Middle frontal gyrus (tissue), 1 donor: ENCODE results near the gene ST3GAL2.
"Not testable (repeated sequence)": the region's sequence is repeated elsewhere in the genome, so short reads cannot be mapped to it uniquely, and the experiment has no call there.

ENCODE experiments used
- DNase-seq: peaks from one replicate; pipeline ENCODE4 v3.0.0-alpha.2; 2015; ENCODE audit warnings: low spot score; ENCODE audit errors: extremely low spot score

ST3GAL2 gene

DNA sequence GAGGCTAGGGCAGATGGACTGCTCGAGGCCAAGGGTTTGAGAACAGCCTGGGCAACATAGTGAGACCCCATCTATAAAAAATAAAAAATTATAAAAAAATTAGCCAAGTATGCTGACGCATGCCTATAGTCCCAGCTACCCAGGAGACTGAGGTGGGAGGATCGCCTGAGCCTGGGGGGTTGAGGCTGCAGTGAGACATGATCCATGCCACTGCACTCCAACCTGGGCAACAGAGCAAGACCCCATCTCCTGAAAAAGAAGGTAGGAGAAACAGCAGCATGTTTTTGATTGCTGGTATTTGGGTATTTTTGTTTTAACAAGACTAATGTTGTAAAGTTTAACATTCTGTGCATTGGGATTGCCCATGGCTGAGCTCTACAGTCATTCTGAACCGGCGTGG is 101.1 kb downstream of the ST3GAL2 start:
- DNase-seq: no peak

DNA sequence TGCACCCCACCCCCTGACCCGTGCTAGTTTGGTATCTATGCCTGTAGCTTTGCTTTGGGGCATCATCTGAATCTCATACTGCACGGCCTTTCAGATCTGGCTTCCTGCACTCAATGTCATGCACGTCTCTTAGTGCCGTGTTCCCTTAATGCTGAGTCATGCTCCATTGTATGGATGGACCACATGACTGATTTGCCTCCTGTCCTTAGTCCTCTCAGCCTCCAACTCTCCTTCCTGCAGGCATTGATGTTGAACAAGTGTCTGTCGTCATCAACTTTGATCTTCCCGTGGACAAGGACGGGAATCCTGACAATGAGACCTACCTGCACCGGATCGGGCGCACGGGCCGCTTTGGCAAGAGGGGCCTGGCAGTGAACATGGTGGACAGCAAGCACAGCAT is 106.2 kb downstream of the ST3GAL2 start:
- not testable (repeated sequence) for DNase-seq

DNA sequence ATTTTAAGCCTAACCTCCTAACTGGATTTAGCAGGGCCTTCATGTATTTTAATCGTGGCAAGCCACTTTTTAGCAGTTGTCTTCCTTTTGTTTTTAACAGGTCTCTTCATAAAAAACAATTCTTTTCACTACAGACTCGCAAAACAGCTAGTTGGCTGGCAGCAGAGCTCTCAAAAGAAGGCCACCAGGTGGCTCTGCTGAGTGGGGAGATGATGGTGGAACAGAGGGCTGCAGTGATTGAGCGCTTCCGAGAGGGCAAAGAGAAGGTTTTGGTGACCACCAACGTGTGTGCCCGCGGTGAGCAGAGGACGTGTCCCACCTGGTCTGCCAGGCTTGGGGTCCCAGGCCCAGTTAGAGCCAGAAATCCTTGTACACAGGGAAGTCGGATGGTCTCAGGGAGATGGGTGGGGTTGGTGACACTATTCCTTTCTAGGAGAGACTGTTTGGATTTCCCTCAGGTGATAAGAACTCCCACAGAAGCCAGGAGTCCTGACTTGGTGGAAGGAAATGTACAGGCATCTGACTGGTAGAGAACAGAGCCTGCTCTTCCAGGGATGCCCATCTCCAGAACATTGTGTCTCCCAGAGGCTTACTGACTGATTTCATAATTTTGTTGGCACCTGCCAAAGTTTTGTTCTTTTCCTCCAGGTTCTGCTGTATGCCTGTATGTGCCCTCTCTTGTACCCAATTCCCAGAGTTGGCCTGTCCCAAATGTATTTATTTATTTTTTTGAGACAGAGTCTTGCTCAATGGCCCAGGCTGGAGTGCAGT is 107.1 kb downstream of the ST3GAL2 start:
- no peak for DNase-seq

DNA sequence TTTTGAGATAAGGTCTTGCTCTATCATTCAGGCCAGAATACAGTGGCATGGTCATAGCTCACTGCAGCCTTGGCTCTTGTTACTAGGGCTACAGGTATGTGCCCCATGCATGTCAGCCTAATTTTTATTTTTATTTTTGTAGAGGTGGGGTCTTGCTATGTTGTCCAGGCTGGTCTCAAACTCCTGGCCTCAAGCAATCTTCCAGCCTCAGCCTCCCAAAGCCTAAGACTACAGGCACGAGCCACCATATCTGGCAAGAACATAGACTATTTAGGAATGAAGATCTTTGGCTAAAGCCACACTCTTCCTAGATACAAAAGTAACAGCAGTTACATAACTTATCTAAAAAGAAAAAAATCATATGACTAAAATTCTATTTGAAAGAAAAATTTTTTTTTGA is 107.8 kb downstream of the ST3GAL2 start:
- DNase-seq: no peak
